Caco-2 (cell line): ENCODE data around the gene ZNF532. TPM values are rescaled to one million over a fixed set of nuclear protein-coding genes. Genes with fewer than 3 reads are reported as not detected.

Source experiments
- BruUV-seq: library from RNA; stranded (reverse); fragments of 400-500 nt; replicated peaks from 2 replicates; lab custom pipeline; 2021; lab: Mats Ljungman, UMichigan
- CTCF ChIA-PET: fragments of 300-600 bp; sonication (Branson Sonifier 250); formaldehyde crosslinking; loops from one replicate; lab custom pipeline; 2022; ENCODE audit warnings: antibody characterized with exemption; lab: Charles Lee
- POLR2A ChIA-PET: fragments of 300-600 bp; sonication (Branson Sonifier 250); formaldehyde crosslinking; loops from one replicate; lab custom pipeline; 2022; ENCODE audit warnings: antibody characterized with exemption; lab: Charles Lee
- DNase-seq, 2 experiments: peaks; one replicate each; pipeline versions ENCODE4 v3.0.0 to v3.0.0-alpha.2; 2020 to 2022
- H3K27me3 ChIP-seq: replicated peaks from 2 replicates; pipeline ENCODE4 v1.6.0; 2011; ENCODE audit warnings: low read length; ENCODE audit not compliant: control insufficient read depth, insufficient read depth
- H3K36me3 ChIP-seq: 2 replicates; pipeline ENCODE4 v1.5.1; 2011; ENCODE audit warnings: low read length; ENCODE audit not compliant: control insufficient read depth, insufficient read depth
- H3K4me1 ChIP-seq: fragments of 250-450 bp; sonication (Bioruptor Pico); 2 replicates; pipeline ENCODE4 v1.5.1; 2020; ENCODE audit warnings: mild to moderate bottlenecking
- H3K4me3 ChIP-seq: 2 replicates; pipeline ENCODE4 v1.5.1; 2011; ENCODE audit warnings: low read depth, mild to moderate bottlenecking, control low read depth, low read length
- H3K9me3 ChIP-seq: fragments of 250-450 bp; sonication (Bioruptor Pico); 2 replicates; pipeline ENCODE4 v1.5.1; 2020; ENCODE audit warnings: mild to moderate bottlenecking, moderate library complexity
- H3K27ac Mint-ChIP-seq: one replicate; pipeline ENCODE4 v1.8.0; 2022; ENCODE audit warnings: mixed read lengths; ENCODE audit not compliant: unreplicated experiment
- H3K27me3 Mint-ChIP-seq: one replicate; pipeline ENCODE4 v1.8.0; 2022; ENCODE audit warnings: mixed read lengths; ENCODE audit not compliant: insufficient read depth, unreplicated experiment
- H3K36me3 Mint-ChIP-seq: one replicate; pipeline ENCODE4 v1.8.0; 2022; ENCODE audit warnings: mild to moderate bottlenecking, mixed read lengths; ENCODE audit not compliant: insufficient read depth, unreplicated experiment
- H3K4me1 Mint-ChIP-seq: one replicate; pipeline ENCODE4 v1.8.0; 2022; ENCODE audit warnings: low read depth, mixed read lengths; ENCODE audit not compliant: unreplicated experiment
- H3K4me3 Mint-ChIP-seq: one replicate; pipeline ENCODE4 v1.8.0; 2022; ENCODE audit warnings: mild to moderate bottlenecking, moderate library complexity, mixed read lengths; ENCODE audit not compliant: unreplicated experiment
- H3K9me3 Mint-ChIP-seq: one replicate; pipeline ENCODE4 v1.8.0; 2022; ENCODE audit warnings: mixed read lengths; ENCODE audit not compliant: unreplicated experiment
- intact Hi-C: fragments of 100-400 bp; cut with micrococcal nuclease; formaldehyde crosslinking; loops from one replicate; pipeline ENCODE4 v1.10.0; 2022; ENCODE audit not compliant: unreplicated experiment
- total RNA-seq: library from RNA; stranded (reverse); gene quantifications from 2 replicates; pipeline ENCODE4 v1.2.3, GENCODE V29; 2022
- TF ChIP-seq, protein P1 (sequence below), 2 experiments: fragments of 200-600 bp in 1 of 2; IDR thresholded peaks; 1 replicate in 1 of 2; 2 replicates in 1 of 2; pipeline versions ENCODE4 v1.5.1 to v1.8.0; 2011 to 2022; ENCODE audit warnings: antibody characterized with exemption in 1 of 2, control low read depth in 1 of 2, inconsistent platforms in 1 of 2, low read depth in 1 of 2, low read length in 1 of 2, mild to moderate bottlenecking in 1 of 2, moderate library complexity in 1 of 2; ENCODE audit not compliant: insufficient read depth in 1 of 2, severe bottlenecking in 1 of 2, unreplicated experiment in 1 of 2

Gene ZNF532
- total RNA-seq, 1 experiment from 2014 or later = 32.7 TPM

DNA sequence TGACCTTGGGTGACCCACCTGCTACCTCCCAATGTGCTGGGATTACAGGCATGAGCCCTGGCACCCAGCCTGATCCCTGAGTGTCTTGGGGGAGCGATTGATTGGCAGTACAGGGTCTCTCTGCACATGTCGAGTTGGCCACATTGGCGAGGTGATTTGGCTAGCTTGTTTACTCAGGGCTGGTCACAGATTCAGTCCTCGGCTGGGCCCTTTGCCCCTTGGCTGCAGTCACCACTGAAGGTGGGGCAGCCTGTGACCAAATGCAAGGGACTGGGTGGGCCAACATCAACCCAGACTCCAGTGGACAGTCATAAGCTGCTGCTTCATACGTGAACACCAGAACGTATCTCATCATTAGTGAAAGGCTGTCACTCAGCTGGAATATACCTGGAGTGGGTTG, 114.9 kb downstream of the ZNF532 start:
- POLR2A ChIA-PET = no interaction called here
- H3K36me3 ChIP-seq = no peaks in the 10 kb centered on the region
- H3K4me3 ChIP-seq = no peak overlapping the region
- Mint-ChIP-seq H3K9me3 (no peaks in the 10 kb centered on the region), H3K27me3 (no peaks in the 10 kb centered on the region), H3K27ac (peak overlapping the region; percentile 20), H3K4me3 (no peak overlapping the region), H3K4me1 (no peaks in the 10 kb centered on the region), H3K36me3 (peaks cover 7% of the 10 kb centered on the region)
- no TSS peak for BruUV-seq
- CTCF ChIA-PET = no interaction called here
- no peaks in the 10 kb centered on the region for H3K9me3 ChIP-seq
- no peak for DNase-seq
- no peaks in the 10 kb centered on the region for H3K4me1 ChIP-seq
- intact Hi-C loops = no loop called here
- TF ChIP-seq, protein P1, sequence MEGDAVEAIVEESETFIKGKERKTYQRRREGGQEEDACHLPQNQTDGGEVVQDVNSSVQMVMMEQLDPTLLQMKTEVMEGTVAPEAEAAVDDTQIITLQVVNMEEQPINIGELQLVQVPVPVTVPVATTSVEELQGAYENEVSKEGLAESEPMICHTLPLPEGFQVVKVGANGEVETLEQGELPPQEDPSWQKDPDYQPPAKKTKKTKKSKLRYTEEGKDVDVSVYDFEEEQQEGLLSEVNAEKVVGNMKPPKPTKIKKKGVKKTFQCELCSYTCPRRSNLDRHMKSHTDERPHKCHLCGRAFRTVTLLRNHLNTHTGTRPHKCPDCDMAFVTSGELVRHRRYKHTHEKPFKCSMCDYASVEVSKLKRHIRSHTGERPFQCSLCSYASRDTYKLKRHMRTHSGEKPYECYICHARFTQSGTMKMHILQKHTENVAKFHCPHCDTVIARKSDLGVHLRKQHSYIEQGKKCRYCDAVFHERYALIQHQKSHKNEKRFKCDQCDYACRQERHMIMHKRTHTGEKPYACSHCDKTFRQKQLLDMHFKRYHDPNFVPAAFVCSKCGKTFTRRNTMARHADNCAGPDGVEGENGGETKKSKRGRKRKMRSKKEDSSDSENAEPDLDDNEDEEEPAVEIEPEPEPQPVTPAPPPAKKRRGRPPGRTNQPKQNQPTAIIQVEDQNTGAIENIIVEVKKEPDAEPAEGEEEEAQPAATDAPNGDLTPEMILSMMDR (IDR thresholded peaks at IDR 0.05; ENCODE audit: insufficient read depth in 1 of 2, low read depth in 1 of 2, low read length in 1 of 2, severe bottlenecking in 1 of 2, unreplicated experiment in 1 of 2) = no peak
- no peaks in the 10 kb centered on the region for H3K27me3 ChIP-seq

DNA sequence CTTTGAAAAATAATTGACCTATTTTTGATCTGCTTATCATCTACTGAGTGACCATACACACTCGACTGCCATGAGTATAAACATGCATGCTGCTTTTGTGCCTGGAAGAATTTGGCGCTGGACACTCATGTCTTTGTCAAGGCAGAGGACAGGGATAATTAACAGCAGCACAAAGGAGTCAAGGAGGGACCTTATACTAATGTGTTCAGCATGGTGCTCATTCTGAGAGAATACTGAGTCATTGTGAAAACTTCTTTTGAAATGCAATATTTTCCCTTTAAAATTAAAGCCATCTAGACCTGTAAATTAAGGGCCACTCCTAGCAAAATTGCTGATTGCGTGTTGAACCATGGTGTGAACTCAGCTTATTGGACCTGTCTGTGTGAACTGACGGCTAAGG, 116.3 kb downstream of the ZNF532 start:
- no peak overlapping the region for H3K27ac Mint-ChIP-seq
- peaks cover 7% of the 10 kb centered on the region for H3K36me3 Mint-ChIP-seq
- H3K27me3 ChIP-seq = no peaks in the 10 kb centered on the region
- ChIA-PET CTCF (no interaction called here), POLR2A (no interaction called here)
- no peaks in the 10 kb centered on the region for H3K36me3 ChIP-seq
- no peak for DNase-seq
- TF ChIP-seq, protein P1 (IDR thresholded peaks at IDR 0.05; ENCODE audit: insufficient read depth in 1 of 2, low read depth in 1 of 2, low read length in 1 of 2, severe bottlenecking in 1 of 2, unreplicated experiment in 1 of 2) = no peak
- H3K4me3 Mint-ChIP-seq = no peak overlapping the region
- intact Hi-C loops = no loop called here
- no peaks in the 10 kb centered on the region for H3K9me3 Mint-ChIP-seq
- no peaks in the 10 kb centered on the region for H3K4me1 Mint-ChIP-seq
- no peaks in the 10 kb centered on the region for H3K4me1 ChIP-seq
- H3K4me3 ChIP-seq = no peak overlapping the region
- no TSS peak for BruUV-seq
- no peaks in the 10 kb centered on the region for H3K27me3 Mint-ChIP-seq
- H3K9me3 ChIP-seq = no peaks in the 10 kb centered on the region

DNA sequence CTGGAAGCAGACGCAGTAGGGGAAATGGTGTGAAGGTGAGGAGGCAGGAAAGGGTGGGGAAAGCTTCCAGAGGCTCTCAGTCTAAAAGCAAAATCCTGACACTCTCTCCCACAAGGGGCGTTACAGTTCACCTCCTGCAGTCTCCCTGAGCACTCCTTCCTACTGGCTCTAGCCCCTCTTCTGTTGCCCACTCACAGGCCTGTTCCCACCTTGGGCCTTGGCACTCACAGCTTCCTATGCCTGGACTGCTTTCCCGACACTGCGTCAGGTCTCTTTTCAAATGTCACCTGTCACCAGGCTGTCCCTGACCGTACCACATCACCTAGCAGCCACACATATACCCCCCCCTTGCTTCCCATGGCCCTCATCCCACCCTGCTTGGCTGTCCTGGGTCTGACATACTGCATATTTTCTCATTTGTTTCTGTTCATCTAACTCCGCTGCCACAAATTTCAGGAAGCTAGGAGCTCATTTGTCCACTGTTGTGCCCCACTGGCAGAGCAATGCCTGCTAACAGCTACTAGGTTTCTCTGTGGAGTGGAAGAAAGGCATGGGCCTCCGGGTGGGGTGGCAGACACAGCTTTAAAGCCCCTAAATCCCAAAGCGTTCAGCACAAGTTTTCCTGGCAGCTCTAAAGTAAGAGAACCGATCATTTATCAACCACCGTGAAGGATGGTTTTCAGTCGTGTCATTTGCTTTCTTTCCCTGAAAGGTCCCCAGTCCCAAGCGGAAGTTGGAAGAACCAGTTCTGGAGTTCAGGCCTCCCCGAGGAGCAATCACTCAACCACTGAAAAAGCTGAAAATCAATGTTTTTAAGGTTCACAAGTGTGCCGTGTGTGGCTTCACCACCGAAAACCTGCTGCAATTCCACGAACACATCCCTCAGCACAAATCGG, 118.8 kb downstream of the ZNF532 start:
- Mint-ChIP-seq H3K9me3 (no peaks in the 10 kb centered on the region), H3K27me3 (no peaks in the 10 kb centered on the region), H3K4me1 (no peaks in the 10 kb centered on the region), H3K4me3 (no peak overlapping the region), H3K27ac (no peak overlapping the region), H3K36me3 (peaks cover 7% of the 10 kb centered on the region)
- H3K4me3 ChIP-seq = no peak overlapping the region
- H3K9me3 ChIP-seq = no peaks in the 10 kb centered on the region
- CTCF ChIA-PET = no interaction called here
- no peaks in the 10 kb centered on the region for H3K27me3 ChIP-seq
- H3K4me1 ChIP-seq = no peaks in the 10 kb centered on the region
- DNase-seq = no peak
- intact Hi-C loops = no loop called here
- no TSS peak for BruUV-seq
- POLR2A ChIA-PET = no interaction called here
- TF ChIP-seq, protein P1 (IDR thresholded peaks at IDR 0.05; ENCODE audit: insufficient read depth in 1 of 2, low read depth in 1 of 2, low read length in 1 of 2, severe bottlenecking in 1 of 2, unreplicated experiment in 1 of 2) = no peak
- H3K36me3 ChIP-seq = no peaks in the 10 kb centered on the region
